HG03432 (cell line): ENCODE results near the gene GABBR2.

ENCODE experiments used
- ATAC-seq: cut with Tn5 transposase; IDR thresholded peaks from one replicate; pipeline ENCODE4 v1.9.1; 2021; ENCODE audit warnings: mild to moderate bottlenecking, moderate library complexity; ENCODE audit not compliant: unreplicated experiment

Gene GABBR2

DNA sequence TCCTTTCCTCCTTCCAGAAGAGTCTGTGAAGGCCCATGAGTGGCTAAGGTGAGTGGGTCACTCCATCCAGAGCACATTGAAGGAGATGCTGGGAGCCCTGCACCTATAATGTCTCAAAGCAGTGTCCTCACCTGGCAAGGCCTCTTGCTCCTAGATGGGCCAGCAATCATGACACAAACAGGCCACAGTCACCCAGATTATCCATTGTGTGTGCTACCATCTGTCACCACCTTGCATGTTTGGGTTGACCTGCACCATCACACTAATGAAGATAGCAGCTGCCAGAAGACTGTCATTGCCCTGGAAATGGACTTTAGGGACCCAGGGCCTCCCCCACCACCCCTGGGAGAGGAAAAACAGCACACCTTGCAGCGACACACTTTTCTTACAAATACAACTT lies 69.6 kb downstream of the GABBR2 start:
- ATAC-seq, result no peak

DNA sequence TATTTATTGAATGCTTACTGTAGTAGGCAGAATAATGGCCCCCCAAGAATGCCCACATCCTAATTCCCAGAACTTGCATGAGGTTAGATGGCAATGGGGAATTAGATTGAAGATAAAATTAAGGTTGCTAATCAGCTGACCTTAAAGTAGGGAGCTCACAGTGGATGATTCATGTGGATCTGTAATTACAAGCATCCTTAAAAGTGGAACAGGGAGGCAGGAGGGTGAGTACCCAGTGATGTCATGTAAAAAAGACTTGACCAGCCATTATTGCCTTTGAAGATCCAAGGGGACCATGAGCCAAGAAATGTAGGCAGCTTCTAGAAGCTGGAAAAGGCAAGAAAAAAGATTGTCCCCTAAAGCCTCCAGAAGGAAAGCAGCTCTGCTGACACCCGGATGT lies 71.4 kb downstream of the GABBR2 start:
- no peak for ATAC-seq

DNA sequence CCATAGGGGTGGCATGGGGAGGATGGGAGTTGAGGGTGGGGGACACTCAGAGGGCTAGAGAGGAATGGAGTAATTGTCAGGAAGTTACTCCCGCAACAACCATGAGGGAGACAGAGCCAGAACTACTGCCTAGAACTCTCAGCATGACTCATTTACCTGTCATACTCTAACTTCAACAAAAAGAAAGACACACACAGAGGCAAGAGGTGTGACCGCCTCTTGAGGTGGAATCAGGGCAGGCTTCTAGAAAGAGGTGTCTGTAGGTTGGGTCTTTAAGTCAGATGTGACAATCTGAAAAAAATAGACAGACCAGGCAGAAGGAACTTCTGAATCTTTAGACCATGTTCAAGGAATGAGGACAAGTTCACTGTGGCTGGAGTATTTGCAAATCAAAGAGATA lies 73.4 kb downstream of the GABBR2 start:
- ATAC-seq, result no peak

DNA sequence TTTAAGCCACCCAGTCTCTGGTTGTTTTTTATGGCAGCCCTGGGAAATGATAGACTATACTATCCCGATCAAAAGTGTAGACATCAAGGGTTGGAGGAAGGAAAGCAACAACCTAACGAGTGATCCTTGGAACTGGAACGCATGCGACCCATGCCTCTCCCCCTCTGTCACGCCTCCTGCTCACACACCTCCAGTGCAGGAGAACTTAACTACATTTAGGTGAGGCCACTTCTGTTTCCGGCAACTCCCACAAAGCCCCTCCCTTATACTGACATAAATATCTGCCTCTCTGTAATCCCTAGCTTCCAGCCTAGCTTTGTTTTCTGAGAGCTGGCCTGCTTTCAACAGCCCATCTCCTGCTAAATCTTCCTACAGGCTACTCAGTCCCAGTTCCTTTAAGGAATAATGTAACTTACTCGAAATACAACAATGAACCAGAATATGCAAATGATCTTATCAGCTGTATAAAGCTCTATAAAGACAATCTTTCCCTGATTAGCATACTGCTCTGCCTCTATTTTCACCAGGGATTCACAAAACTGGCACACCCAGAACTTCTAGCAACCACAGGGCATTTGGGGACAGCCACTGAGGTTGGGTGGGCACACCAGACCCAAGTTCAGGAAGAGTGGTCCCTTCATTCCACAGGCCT lies 73.9 kb downstream of the GABBR2 start:
- ATAC-seq, result no peak

DNA sequence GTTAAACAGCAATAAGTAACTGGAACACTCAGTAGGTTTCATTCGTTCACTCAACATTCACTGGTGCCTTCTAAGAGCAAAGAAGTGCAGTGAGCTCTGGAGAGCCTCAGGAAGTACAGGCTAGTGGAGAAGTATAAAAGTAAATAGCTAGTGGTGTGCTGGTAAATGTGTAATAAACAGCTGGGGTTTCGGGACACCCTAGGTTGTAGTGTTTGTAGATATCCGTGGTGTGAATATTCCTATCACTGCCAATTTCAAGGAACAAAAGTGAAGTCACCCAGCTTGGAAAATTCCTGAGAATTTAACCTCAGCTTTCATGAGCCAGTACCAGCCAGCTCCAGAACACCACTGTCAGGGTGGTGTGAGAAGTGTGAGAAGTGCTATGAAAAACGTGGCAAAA lies 75.9 kb downstream of the GABBR2 start:
- ATAC-seq, result no peak

DNA sequence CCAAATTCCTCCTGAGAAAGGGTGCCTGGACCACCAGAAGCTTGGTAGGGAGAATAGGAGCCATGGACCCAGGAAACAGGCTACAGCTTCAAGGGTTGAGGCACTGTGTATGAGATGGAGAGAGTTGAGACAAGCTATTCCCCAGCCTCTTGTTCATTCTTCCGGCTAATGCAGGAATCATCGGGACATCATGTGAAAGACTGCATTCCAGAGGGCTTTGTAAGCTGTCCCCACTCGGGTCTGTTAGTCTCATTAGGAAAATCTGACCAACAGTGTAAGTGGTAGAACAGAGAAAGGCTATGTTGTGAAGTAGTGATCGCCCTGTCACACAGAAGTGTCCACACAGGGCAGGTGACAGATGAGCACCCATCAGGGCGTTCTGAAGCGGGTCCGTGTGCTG lies 81.4 kb downstream of the GABBR2 start:
- no peak for ATAC-seq

DNA sequence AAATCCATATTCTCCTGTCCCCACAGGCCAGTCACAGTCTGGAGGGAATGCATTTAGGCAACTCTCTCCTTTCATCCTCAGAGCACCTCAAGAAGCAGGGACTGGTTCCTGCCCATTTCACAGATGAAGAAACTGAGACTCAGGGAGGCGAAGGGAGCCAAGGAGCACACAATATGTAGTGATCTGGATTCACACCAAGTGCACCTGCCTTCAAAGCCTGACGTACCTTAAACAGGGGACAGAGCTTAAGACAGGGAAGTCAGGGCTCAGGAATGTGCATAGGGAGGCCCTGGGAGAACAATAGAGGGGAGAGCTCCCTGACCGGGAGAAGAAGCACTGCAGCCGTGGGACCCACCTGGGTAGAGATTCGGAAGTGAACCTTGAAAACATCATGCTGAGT lies 83.0 kb downstream of the GABBR2 start:
- no peak for ATAC-seq

DNA sequence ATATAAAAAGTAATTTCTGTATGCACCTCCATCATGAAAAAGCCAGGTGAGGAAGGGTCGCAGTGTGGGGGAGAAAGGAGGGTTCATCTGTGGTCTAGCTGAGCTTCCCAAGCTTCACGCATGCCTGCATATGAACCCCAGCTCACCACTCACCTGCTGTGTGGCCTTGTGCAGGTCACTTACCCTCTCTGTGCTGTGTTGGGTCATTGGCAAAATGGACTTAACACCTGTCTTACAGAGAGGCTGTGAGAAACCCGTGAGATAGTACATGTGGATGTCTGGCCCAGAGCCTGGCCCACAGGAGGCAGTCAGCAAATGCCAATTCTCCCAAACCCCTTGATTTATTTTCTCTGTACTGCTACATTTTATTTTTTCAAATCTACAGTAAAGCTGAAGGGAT lies 88.9 kb downstream of the GABBR2 start:
- ATAC-seq, result no peak

DNA sequence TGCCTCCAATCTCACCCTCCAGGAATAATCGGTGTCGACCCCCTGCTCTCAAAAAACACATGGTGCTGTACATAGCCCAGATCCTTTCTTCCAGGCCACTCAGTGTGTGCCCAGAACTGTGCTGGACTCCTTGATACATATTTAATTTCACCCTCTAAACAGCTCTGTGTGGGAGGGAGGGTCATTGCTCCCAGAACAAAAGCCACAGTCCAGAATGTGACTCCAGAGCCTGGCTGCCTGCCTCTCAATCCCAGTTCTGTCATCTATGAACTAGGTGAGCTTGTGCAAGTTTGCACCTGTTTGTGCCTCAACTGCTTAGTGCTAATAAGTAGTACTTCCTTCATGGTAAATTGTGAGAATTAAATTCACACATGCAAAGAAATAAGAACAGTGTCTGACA lies 93.1 kb downstream of the GABBR2 start:
- ATAC-seq, result no peak

DNA sequence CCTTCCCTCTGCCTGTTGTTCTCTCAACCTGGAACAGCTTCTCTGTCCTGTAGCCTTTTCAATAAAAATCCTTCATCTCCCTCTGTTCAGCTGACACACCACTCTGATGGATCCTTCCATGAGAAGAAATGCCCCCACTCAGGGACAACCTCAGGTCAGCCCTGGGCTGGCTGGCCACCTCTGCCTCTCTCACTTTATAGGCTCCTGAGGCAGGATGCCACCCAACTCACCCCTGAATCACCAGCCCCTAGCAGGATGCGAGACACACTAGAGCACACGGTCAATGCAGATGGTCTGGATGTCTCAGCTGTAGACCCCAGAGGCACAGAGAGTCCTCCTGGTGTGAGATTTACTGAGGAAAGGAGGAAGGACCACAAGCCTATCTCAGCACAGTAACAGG lies 93.8 kb downstream of the GABBR2 start:
- no peak for ATAC-seq

DNA sequence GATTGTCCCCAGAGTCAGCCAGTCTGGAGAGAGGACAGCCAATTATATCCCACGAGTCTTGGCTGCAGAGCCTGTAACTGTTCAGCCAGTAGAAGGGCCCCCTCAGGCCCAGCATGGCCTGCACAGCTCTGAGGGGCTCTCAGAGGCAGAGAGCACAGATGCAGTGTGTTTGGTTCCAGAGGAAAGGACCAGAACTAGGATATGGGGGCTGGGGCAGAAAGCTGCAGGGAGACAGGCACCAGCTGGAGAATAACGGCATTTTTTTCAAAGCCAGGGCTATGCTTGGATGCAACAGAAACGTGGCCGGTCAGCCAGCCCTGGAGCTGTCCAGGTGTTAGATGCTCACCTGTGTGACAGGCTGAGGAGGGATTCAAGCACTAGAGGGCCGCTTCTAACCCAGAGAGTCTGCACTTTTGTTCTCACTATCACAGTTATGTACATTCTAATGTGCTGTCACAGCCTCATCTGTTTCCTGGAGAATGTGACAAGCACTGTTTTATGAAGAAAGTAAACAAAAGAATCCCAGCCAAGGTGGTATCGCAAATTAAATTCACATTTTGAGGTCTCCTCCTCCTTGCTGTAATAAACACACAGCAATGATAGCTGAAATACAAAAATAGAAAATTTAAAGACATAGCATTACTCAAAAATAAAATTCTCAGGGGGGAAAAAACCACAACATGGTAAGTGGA lies 96.5 kb downstream of the GABBR2 start:
- ATAC-seq, result no peak

DNA sequence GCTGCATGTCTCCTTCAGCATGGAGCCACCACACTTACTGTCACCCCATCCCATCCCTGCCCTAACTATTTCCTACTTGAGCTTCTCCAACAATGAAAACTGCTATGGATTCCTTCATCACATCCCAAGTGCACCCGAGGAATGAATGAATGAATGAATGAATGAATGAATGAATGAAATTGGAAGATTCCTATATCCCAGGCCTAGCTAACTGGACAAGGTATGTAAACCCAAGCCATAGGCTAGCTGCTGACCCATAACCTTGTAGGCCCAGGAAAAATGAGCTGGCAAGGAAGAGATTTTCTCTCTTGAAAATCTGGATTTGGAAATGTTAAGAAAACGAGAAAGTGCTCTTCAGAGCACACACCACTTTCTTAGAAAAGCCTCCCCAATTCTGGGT lies 97.4 kb downstream of the GABBR2 start:
- ATAC-seq, result no peak

DNA sequence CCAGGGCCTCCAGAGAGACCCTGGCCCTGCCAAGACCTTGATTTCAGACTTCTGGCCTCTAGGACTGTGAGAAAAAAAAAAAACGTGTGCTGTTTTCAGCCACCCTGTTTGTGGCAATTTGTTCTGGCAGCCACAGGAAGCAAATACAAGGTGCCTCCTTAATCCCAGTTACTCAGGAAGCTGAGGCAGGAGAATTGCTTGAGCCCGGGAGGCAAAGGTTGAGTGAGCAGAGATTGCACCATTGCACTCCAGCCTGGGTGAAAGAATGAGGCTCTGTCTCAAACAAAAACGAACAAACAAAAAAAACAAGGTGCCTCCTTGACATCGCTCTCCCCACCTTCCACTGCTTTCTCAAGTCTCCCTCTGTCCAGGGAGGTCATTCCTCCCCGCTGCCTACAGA lies 98.0 kb downstream of the GABBR2 start:
- ATAC-seq, result no peak

DNA sequence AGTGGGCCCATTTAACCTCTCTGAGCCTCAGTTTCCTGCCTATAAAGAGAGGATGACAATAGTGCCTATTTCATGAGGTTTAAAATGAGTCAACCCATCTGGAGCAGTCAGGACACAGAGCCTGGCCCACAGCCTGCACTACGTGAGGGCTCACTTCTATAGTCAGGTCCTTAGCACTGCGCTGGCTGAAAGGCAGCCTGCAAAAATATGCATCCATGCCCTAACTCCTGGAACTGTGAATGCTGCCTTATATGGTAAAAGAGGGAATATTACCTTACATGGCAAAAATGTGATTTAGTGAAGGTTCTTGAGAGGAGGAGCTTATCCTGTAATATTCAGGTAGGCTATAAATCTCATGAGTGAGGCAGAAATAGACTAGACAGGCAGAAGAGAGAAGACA lies 98.5 kb downstream of the GABBR2 start:
- ATAC-seq, result no peak

DNA sequence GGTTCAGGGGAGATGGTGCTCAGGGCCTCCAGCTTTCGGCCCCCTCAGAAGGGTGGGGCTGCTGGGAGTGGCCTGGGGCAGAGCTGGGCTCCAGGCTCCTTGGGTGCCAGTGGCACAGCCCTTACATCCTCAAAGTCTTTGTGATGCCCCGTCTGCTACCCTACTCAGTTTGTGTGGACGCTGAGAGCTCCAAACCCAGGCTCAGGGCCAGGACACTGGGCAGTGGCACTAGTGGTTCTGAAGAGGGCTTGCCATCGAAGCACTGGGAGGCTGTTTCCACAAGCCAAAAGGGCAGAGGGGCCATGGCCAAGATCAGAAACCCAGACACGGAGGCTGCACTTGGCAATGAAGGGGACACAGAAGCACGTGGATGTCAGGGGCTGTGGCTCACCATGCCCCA lies 99.1 kb downstream of the GABBR2 start:
- no peak for ATAC-seq

DNA sequence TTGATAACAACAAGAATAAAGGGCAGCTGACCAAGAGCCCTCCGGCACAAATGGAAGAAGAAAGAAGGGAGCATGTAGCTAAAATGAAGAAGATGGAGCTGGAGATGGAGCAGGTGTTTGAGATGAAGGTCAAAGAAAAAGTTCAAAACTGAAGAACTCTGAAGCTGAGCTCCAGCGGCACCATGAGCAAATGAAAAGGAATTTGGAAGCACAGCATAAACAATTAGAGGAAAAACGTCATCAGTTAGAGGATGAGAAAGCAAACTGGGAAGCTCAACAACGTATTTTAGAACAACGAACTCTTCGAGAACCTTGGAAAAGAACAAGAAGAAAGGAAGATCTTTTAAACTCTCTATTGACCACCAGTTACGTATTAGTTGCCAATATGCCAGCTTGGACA lies 100.9 kb downstream of the GABBR2 start:
- no peak for ATAC-seq

DNA sequence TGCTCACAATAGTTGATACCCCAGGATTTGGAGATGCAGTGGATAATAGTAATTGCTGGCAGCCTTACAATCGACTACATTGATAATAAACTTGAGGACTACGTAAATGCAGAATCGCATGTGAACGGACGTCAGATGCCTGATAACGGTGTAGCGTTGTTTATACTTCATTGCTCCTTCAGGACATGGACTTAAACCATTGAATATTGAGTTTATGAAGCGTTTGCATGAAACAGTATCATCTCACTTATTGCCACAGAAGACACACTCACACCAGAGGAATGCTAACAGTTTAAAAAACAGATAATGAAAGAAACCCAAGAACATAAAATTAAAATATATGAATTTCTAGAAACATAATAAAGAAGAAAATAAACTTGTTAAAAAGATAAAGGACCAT lies 101.6 kb downstream of the GABBR2 start:
- no peak for ATAC-seq

DNA sequence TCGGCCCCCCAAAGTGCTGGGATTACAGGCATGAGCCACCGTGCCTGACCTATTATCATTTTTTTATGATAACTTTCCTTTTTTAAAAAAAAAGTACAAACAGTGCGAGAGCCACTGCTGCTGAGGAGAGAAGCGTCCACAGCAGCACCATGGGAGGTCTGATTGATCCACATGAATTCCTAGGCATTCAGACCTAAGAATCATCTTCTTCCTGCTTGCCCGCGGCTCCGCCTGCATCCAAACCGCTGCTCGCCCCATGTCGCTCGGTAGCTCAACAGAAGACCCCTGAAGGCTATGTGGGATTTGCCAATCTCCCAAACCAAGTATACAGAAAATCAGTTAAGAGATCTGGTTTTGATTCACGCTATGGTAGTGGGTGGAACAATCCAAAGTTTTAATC lies 102.0 kb downstream of the GABBR2 start:
- no peak for ATAC-seq

DNA sequence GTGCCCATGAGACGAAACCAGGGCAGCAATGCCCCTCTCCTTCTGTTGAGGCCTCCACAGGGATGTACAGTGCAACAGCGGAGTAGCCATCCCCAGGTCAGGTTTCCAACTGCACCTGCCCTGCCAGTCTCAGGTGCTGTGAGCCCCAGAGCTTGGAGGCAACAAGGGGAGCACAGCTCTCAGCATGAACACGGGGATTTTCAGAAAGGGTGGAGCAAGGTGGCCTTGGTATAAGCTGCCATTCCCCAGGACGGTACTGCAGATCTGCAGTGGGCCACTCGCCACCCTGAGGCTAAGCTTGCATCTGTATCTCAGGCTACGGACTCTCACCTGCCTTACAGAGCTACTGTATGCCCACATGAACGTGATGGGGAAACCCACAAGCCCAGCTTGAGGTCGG lies 103.6 kb downstream of the GABBR2 start:
- ATAC-seq, result no peak

DNA sequence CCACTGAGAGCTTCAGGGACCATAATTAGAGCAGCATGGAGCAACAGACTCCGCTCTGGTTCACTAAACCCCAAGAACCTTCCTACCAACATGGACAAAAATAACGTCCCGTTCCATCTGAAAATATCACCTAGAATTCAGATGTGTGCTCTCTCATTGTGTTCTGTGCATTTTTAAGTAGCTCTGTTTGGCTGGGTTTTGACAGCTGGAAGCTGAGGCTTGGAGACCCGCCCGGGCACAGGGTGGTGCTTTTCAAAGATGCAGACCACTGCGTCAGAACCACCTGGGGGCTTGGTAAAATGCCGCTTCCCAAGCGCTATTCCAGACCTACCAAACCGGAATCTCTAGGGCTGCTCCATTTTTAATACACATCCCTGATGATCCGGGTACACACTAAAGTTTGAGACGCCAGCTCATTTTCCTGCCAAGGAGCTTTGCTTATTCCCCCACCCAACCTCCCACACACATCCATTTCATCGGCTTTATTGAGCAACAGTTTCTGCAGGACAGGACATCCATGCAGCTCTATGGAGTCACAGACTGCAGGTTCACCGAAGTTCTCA lies 104.8 kb downstream of the GABBR2 start:
- ATAC-seq, result no peak

DNA sequence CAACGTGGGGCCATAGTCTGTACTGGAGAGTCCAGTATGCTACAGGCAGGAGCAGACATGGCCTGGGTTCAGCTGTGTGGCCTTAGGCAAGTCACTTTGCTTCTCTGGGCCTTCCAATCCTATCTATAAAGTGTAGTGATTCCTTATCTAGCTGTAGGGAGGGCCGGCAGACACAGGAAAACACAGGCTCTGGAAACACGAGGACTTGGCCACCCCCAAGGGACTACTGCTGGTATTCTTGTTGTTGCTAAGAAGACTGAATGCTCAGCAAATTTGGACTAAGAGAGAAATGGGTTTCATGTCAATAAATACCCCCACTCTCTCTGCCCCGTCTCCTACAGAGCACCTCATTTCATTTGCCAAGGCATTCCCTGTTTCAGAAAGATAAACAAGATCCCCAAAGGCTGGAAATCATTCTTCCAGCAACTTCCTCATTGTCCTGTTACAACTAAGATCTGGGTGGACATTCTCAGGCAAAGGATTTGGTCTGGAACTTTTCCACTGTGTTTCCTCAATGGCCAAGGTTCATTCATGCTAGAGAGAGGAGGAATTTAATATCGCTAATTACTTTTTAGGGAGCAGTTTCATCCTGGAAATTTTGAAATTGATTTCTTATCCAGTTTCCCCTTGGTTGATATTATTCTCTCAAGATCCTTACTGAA lies 105.8 kb downstream of the GABBR2 start:
- ATAC-seq, result no peak

DNA sequence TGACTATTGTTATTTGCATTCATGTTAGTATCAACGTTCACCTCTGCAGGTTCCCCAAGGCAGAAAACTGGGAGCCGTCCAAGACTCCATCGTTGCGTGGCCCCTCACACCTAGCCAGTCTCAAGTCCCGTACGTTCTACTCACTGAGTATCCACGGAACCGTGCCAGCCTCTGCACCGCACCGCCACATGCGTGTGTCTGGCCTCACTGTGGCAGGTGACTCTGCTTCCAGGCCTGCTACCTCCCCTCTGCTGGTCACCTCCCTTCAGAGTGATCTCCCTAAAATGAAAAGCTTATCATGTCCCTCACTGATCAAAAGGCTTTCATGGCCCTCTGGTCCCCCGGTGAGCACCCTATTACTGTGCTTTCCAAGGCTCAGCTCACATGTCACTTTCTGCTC lies 108.1 kb downstream of the GABBR2 start:
- ATAC-seq, result no peak
